Measurements from ENCODE around the gene TTYH2. TPM values are rescaled to one million over a fixed set of nuclear protein-coding genes. Genes with fewer than 3 reads are reported as not detected.

Gene TTYH2
- total and polyA plus RNA-seq, 2 donors (not counting 1 experiment from before 2014, with no cell fraction given): 3.0 to 3.1 TPM

GRCh38 chr17:74223901-74224300 is 10.5 kb downstream of the TTYH2 start:
- Histone ChIP-seq H3K9me3 (ENCODE audit: control extremely low read depth in 1 of 3, control insufficient read depth in 2 of 3, insufficient read depth in 1 of 3, low read length in 2 of 3) (no peaks in the 10 kb centered on the region), H3K4me2 (replicated peaks; ENCODE audit: low read depth, low read length, poor library complexity, severe bottlenecking) (no peak overlapping the region), H4K20me1 (ENCODE audit: control insufficient read depth, insufficient read depth, low read length, poor library complexity, severe bottlenecking) (no peaks in the 10 kb centered on the region), H3K9ac (ENCODE audit: low read length) (no peak overlapping the region), H2AFZ (ENCODE audit: insufficient read depth, low read depth, low read length, poor library complexity, severe bottlenecking) (no peak overlapping the region), H3K79me2 (ENCODE audit: control insufficient read depth, insufficient read depth, low read length) (no peaks in the 10 kb centered on the region), H3K4me3 (ENCODE audit: control extremely low read depth in 1 of 5, extremely low read depth in 1 of 5, insufficient read depth in 1 of 5, low read depth in 2 of 5, low read length in 4 of 5) (no peak overlapping the region), H3K4me1 (ENCODE audit: control insufficient read depth in 2 of 2, insufficient read depth in 2 of 2, low read length in 2 of 2) (no peaks in the 10 kb centered on the region), H3K27ac (ENCODE audit: low read length in 2 of 2) (no peak overlapping the region), H3K36me3 (replicated peaks in 1 of 2; ENCODE audit: control extremely low read depth in 1 of 2, control insufficient read depth in 1 of 2, extremely low read depth in 1 of 2, insufficient read depth in 2 of 2, low read length in 1 of 2) (no peaks in the 10 kb centered on the region), H3K27me3 (replicated peaks in 1 of 4; ENCODE audit: control extremely low read depth in 1 of 4, control insufficient read depth in 3 of 4, insufficient read depth in 4 of 4, low read length in 3 of 4) (no peaks in the 10 kb centered on the region)
- DNase-seq: no peak
- intact Hi-C loops (cut with micrococcal nuclease): no loop called here
- TF ChIP-seq CTCF (IDR thresholded peaks at IDR 0.05) (no peak), EZH2 (IDR thresholded peaks at IDR 0.05; ENCODE audit: borderline replicate concordance, insufficient read depth, low read depth, low read length, poor library complexity, severe bottlenecking) (no peak)
- ChIA-PET POLR2A (no interaction called here), CTCF (interaction anchor here (0.7 kb wide), 1 partner anchor 29 kb away, joined by 3 read pairs; no protein-coding TSS in a partner anchor)
- 97% methylated on average over 12 of the region's 14 CpGs for WGBS (ENCODE audit: insufficient coverage)
- no peak overlapping the region for H3K4me3 Mint-ChIP-seq
- no peak overlapping the region for H3K27ac Mint-ChIP-seq
- no peak for ATAC-seq (ENCODE audit: low read depth)
- no peaks in the 10 kb centered on the region for H3K9me3 Mint-ChIP-seq (ENCODE audit: insufficient read depth)
- H3K4me1 Mint-ChIP-seq: no peaks in the 10 kb centered on the region
- H3K27me3 Mint-ChIP-seq: no peaks in the 10 kb centered on the region

- Histone ChIP-seq H3K27me3 (replicated peaks in 1 of 4; ENCODE audit: control extremely low read depth in 1 of 4, control insufficient read depth in 3 of 4, insufficient read depth in 4 of 4, low read length in 3 of 4) (no peaks in the 10 kb centered on the region), H3K79me2 (ENCODE audit: control insufficient read depth, insufficient read depth, low read length) (no peaks in the 10 kb centered on the region), H3K4me3 (ENCODE audit: control extremely low read depth in 1 of 5, extremely low read depth in 1 of 5, insufficient read depth in 1 of 5, low read depth in 2 of 5, low read length in 4 of 5) (no peak overlapping the region), H3K36me3 (replicated peaks in 1 of 2; ENCODE audit: control extremely low read depth in 1 of 2, control insufficient read depth in 1 of 2, extremely low read depth in 1 of 2, insufficient read depth in 2 of 2, low read length in 1 of 2) (no peaks in the 10 kb centered on the region), H3K9me3 (ENCODE audit: control extremely low read depth in 1 of 3, control insufficient read depth in 2 of 3, insufficient read depth in 1 of 3, low read length in 2 of 3) (no peaks in the 10 kb centered on the region), H3K9ac (ENCODE audit: low read length) (no peak overlapping the region), H4K20me1 (ENCODE audit: control insufficient read depth, insufficient read depth, low read length, poor library complexity, severe bottlenecking) (no peaks in the 10 kb centered on the region), H3K27ac (ENCODE audit: low read length in 2 of 2) (no peak overlapping the region), H3K4me2 (replicated peaks; ENCODE audit: low read depth, low read length, poor library complexity, severe bottlenecking) (no peak overlapping the region), H2AFZ (ENCODE audit: insufficient read depth, low read depth, low read length, poor library complexity, severe bottlenecking) (no peak overlapping the region), H3K4me1 (ENCODE audit: control insufficient read depth in 2 of 2, insufficient read depth in 2 of 2, low read length in 2 of 2) (no peaks in the 10 kb centered on the region)
- no peak for ATAC-seq (ENCODE audit: low read depth)
- no peak for DNase-seq
- 98% methylated on average over 17 of the region's 20 CpGs for WGBS (ENCODE audit: insufficient coverage)
- TF ChIP-seq CTCF (IDR thresholded peaks at IDR 0.05) (no peak), EZH2 (IDR thresholded peaks at IDR 0.05; ENCODE audit: borderline replicate concordance, insufficient read depth, low read depth, low read length, poor library complexity, severe bottlenecking) (no peak)
- intact Hi-C loops (cut with micrococcal nuclease): no loop called here
- Mint-ChIP-seq H3K27me3 (no peaks in the 10 kb centered on the region), H3K4me3 (no peak overlapping the region), H3K4me1 (no peaks in the 10 kb centered on the region), H3K27ac (no peak overlapping the region), H3K9me3 (ENCODE audit: insufficient read depth) (no peaks in the 10 kb centered on the region)
- ChIA-PET CTCF (no interaction called here), POLR2A (no interaction called here)
These were observed 11.8 kb downstream of the TTYH2 start for GRCh38 chr17:74224959-74225725.
